SK-N-SH treated with all-trans-retinoic acid at 6 μM for 48 hours (cell line): ENCODE measurements around the gene POP4.

Source experiments
- GLIS3 ChIP-seq: fragments of 250-450 bp; sonication (Bioruptor Pico); IDR thresholded peaks from 2 replicates; pipeline ENCODE4 v1.5.0; 2020; ENCODE audit warnings: mild to moderate bottlenecking, moderate library complexity
- ZNF565 ChIP-seq: fragments of 450-650 bp; formaldehyde crosslinking; conservative IDR thresholded peaks from 2 replicates; pipeline ENCODE4 v1.5.0; 2020; ENCODE audit warnings: low read depth, mild to moderate bottlenecking, moderate library complexity
- TF ChIP-seq, protein P1 (sequence below): fragments of 250-450 bp; sonication (Bioruptor Pico); IDR thresholded peaks from 2 replicates; pipeline ENCODE4 v1.8.0; 2020; ENCODE audit warnings: mild to moderate bottlenecking, moderate library complexity, borderline replicate concordance
- TF ChIP-seq, protein P2 (sequence below): fragments of 250-450 bp; sonication (Bioruptor Pico); IDR thresholded peaks from 2 replicates; pipeline ENCODE4 v1.5.1; 2021; ENCODE audit warnings: mild to moderate bottlenecking, moderate library complexity

DNA sequence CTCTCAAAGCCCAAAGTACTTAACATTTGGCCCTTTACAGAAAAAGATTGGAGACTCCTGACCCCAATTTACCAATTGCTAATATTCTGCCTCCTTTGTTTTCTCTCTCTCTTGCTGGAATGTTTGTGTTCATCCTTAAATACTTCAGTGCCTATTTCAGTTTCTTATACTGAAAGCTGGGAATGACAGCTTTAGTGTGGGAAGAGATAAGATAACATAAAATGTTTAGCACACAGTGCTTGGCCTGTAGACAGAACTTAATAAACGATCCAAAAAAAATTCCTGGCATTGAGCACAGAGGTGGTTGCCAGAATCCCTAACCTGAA lies 56.2 kb downstream of the POP4 start:
- TF ChIP-seq GLIS3 (no peak), ZNF565 (CRISPR knock-in tag) (no peak)
- TF ChIP-seq, protein P1, sequence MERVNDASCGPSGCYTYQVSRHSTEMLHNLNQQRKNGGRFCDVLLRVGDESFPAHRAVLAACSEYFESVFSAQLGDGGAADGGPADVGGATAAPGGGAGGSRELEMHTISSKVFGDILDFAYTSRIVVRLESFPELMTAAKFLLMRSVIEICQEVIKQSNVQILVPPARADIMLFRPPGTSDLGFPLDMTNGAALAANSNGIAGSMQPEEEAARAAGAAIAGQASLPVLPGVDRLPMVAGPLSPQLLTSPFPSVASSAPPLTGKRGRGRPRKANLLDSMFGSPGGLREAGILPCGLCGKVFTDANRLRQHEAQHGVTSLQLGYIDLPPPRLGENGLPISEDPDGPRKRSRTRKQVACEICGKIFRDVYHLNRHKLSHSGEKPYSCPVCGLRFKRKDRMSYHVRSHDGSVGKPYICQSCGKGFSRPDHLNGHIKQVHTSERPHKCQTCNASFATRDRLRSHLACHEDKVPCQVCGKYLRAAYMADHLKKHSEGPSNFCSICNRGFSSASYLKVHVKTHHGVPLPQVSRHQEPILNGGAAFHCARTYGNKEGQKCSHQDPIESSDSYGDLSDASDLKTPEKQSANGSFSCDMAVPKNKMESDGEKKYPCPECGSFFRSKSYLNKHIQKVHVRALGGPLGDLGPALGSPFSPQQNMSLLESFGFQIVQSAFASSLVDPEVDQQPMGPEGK, result no peak
- TF ChIP-seq, protein P2, sequence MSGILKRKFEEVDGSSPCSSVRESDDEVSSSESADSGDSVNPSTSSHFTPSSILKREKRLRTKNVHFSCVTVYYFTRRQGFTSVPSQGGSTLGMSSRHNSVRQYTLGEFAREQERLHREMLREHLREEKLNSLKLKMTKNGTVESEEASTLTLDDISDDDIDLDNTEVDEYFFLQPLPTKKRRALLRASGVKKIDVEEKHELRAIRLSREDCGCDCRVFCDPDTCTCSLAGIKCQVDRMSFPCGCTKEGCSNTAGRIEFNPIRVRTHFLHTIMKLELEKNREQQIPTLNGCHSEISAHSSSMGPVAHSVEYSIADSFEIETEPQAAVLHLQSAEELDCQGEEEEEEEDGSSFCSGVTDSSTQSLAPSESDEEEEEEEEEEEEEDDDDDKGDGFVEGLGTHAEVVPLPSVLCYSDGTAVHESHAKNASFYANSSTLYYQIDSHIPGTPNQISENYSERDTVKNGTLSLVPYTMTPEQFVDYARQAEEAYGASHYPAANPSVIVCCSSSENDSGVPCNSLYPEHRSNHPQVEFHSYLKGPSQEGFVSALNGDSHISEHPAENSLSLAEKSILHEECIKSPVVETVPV (CRISPR knock-in tag), result no peak
